HEK293 (cell line): ENCODE measurements around the gene NFATC2IP.

Experiments used
- IKZF3 ChIP-seq: fragments of 450-650 bp; IDR thresholded peaks from 2 replicates; pipeline ENCODE4 v1.5.0; 2018; ENCODE audit warnings: missing biosample characterization, mild to moderate bottlenecking, missing genetic modification characterization, moderate library complexity
- KLF16 ChIP-seq: fragments of 450-650 bp; formaldehyde crosslinking; IDR thresholded peaks from 2 replicates; pipeline ENCODE4 v1.5.1; 2017; ENCODE audit warnings: missing biosample characterization, missing genetic modification characterization
- KLF17 ChIP-seq: fragments of 450-650 bp; formaldehyde crosslinking; IDR thresholded peaks from 2 replicates; pipeline ENCODE4 v1.5.1; 2016; ENCODE audit warnings: missing biosample characterization, missing genetic modification characterization
- KLF9 ChIP-seq: fragments of 450-650 bp; formaldehyde crosslinking; IDR thresholded peaks from 2 replicates; pipeline ENCODE4 v1.5.1; 2016; ENCODE audit warnings: missing biosample characterization, missing genetic modification characterization, low read depth
- MZF1 ChIP-seq: fragments of 450-650 bp; formaldehyde crosslinking; IDR thresholded peaks from 2 replicates; pipeline ENCODE4 v1.5.1; 2017; ENCODE audit warnings: missing biosample characterization, missing genetic modification characterization, borderline replicate concordance
- PRDM1 ChIP-seq: fragments of 450-650 bp; formaldehyde crosslinking; IDR thresholded peaks from 2 replicates; pipeline ENCODE4; 2016; ENCODE audit warnings: missing biosample characterization, missing genetic modification characterization
- REPIN1 ChIP-seq: fragments of 450-650 bp; formaldehyde crosslinking; IDR thresholded peaks from 2 replicates; pipeline ENCODE4 v1.5.1; 2017; ENCODE audit warnings: missing biosample characterization, missing genetic modification characterization, low read depth
- SP2 ChIP-seq: fragments of 450-650 bp; formaldehyde crosslinking; IDR thresholded peaks from 2 replicates; pipeline ENCODE4 v1.5.1; 2016; ENCODE audit warnings: missing biosample characterization, missing genetic modification characterization
- TCF7L2 ChIP-seq: IDR thresholded peaks from 2 replicates; pipeline ENCODE4 v1.6.1; 2011; ENCODE audit warnings: low read depth, mild to moderate bottlenecking, inconsistent platforms, low read length, moderate library complexity, borderline replicate concordance
- WT1 ChIP-seq: fragments of 450-650 bp; formaldehyde crosslinking; IDR thresholded peaks from 2 replicates; pipeline ENCODE4 v1.5.1; 2016; ENCODE audit warnings: missing biosample characterization, missing genetic modification characterization
- ZBTB1 ChIP-seq: fragments of 450-650 bp; formaldehyde crosslinking; IDR thresholded peaks from 2 replicates; pipeline ENCODE4 v1.5.1; 2016; ENCODE audit warnings: missing biosample characterization, missing genetic modification characterization
- ZBTB17 ChIP-seq: fragments of 450-650 bp; formaldehyde crosslinking; IDR thresholded peaks from 2 replicates; pipeline ENCODE4 v1.5.1; 2016; ENCODE audit warnings: missing biosample characterization, missing genetic modification characterization
- ZBTB20 ChIP-seq: fragments of 450-650 bp; formaldehyde crosslinking; IDR thresholded peaks from 2 replicates; pipeline ENCODE4 v1.5.1; 2016; ENCODE audit warnings: missing biosample characterization, missing genetic modification characterization
- ZBTB8A ChIP-seq: fragments of 450-650 bp; formaldehyde crosslinking; IDR thresholded peaks from 2 replicates; pipeline ENCODE4 v1.5.1; 2016; ENCODE audit warnings: missing biosample characterization, missing genetic modification characterization
- ZFP69B ChIP-seq: fragments of 450-650 bp; formaldehyde crosslinking; IDR thresholded peaks from 2 replicates; pipeline ENCODE4 v1.5.1; 2016; ENCODE audit warnings: missing biosample characterization, missing genetic modification characterization
- ZNF146 ChIP-seq: fragments of 450-650 bp; formaldehyde crosslinking; IDR thresholded peaks from 2 replicates; pipeline ENCODE4 v1.5.1; 2016; ENCODE audit warnings: missing biosample characterization, missing genetic modification characterization
- ZNF211 ChIP-seq: fragments of 450-650 bp; formaldehyde crosslinking; IDR thresholded peaks from 2 replicates; pipeline ENCODE4 v1.5.1; 2016; ENCODE audit warnings: low read depth, missing biosample characterization, missing genetic modification characterization
- ZNF214 ChIP-seq: fragments of 450-650 bp; formaldehyde crosslinking; IDR thresholded peaks from 2 replicates; pipeline ENCODE4 v1.5.1; 2017; ENCODE audit warnings: missing biosample characterization, mild to moderate bottlenecking, missing genetic modification characterization, borderline replicate concordance
- ZNF221 ChIP-seq: fragments of 450-650 bp; formaldehyde crosslinking; IDR thresholded peaks from 2 replicates; pipeline ENCODE4 v1.5.1; 2017; ENCODE audit warnings: missing biosample characterization, missing genetic modification characterization, borderline replicate concordance
- ZNF223 ChIP-seq: fragments of 450-650 bp; formaldehyde crosslinking; IDR thresholded peaks from 2 replicates; pipeline ENCODE4 v1.5.1; 2016; ENCODE audit warnings: missing biosample characterization, missing genetic modification characterization
- ZNF561 ChIP-seq: fragments of 450-650 bp; IDR thresholded peaks from 2 replicates; pipeline ENCODE4 v1.5.1; 2018; ENCODE audit warnings: missing biosample characterization, missing genetic modification characterization, borderline replicate concordance
- ZNF610 ChIP-seq: fragments of 450-650 bp; formaldehyde crosslinking; IDR thresholded peaks from 2 replicates; pipeline ENCODE4 v1.5.1; 2016; ENCODE audit warnings: missing biosample characterization, missing genetic modification characterization, borderline replicate concordance
- ZNF677 ChIP-seq: fragments of 450-650 bp; IDR thresholded peaks from 2 replicates; pipeline ENCODE4 v1.5.0; 2018; ENCODE audit warnings: missing biosample characterization, mild to moderate bottlenecking, missing genetic modification characterization, moderate library complexity
- ZNF792 ChIP-seq: fragments of 450-650 bp; formaldehyde crosslinking; IDR thresholded peaks from 2 replicates; pipeline ENCODE4 v1.5.1; 2016; ENCODE audit warnings: missing biosample characterization, missing genetic modification characterization
- ZNF837 ChIP-seq: fragments of 450-650 bp; formaldehyde crosslinking; IDR thresholded peaks from 2 replicates; pipeline ENCODE4 v1.5.1; 2016; ENCODE audit warnings: missing biosample characterization, missing genetic modification characterization
- ZNF843 ChIP-seq: fragments of 450-650 bp; formaldehyde crosslinking; IDR thresholded peaks from 2 replicates; pipeline ENCODE4 v1.5.1; 2016; ENCODE audit warnings: missing biosample characterization, missing genetic modification characterization
- TF ChIP-seq, protein P1 (sequence below): fragments of 450-650 bp; formaldehyde crosslinking; IDR thresholded peaks from 2 replicates; pipeline ENCODE4 v1.5.1; 2016; ENCODE audit warnings: missing biosample characterization, missing genetic modification characterization
- TF ChIP-seq, protein P2 (sequence below): fragments of 450-650 bp; formaldehyde crosslinking; IDR thresholded peaks from 2 replicates; pipeline ENCODE4 v1.5.1; 2017; ENCODE audit warnings: missing biosample characterization, mild to moderate bottlenecking, missing genetic modification characterization, moderate library complexity

NFATC2IP gene

GRCh38 chr16:28925386-28926228, 25.1 kb upstream of the NFATC2IP start (continued):
- TF ChIP-seq, protein P1, sequence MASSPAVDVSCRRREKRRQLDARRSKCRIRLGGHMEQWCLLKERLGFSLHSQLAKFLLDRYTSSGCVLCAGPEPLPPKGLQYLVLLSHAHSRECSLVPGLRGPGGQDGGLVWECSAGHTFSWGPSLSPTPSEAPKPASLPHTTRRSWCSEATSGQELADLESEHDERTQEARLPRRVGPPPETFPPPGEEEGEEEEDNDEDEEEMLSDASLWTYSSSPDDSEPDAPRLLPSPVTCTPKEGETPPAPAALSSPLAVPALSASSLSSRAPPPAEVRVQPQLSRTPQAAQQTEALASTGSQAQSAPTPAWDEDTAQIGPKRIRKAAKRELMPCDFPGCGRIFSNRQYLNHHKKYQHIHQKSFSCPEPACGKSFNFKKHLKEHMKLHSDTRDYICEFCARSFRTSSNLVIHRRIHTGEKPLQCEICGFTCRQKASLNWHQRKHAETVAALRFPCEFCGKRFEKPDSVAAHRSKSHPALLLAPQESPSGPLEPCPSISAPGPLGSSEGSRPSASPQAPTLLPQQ (tag by site-specific recombination) = peak; percentile 96
- TF ChIP-seq ZNF223 (tag by site-specific recombination) (no peak), ZNF677 (tag by site-specific recombination) (0 out of 2 replicates have a peak, but pooled peaks have one; percentile 29), REPIN1 (no peak), KLF16 (peak; percentile 82), ZBTB8A (peak; percentile 75), KLF9 (tag by site-specific recombination) (peak; percentile 40; the same call in 1 of the 2 replicates), ZNF561 (peak; percentile 63), ZNF610 (no peak), KLF17 (peak; percentile 49; the same call in 1 of the 2 replicates), ZNF211 (no peak), ZNF792 (tag by site-specific recombination) (0 out of 2 replicates have a peak, but pooled peaks have one; percentile 34), ZFP69B (tag by site-specific recombination) (peak; percentile 93), WT1 (peak; percentile 58; the same call in 1 of the 2 replicates), ZNF146 (tag by site-specific recombination) (0 out of 2 replicates have a peak, but pooled peaks have one; percentile 17), ZBTB1 (tag by site-specific recombination) (no peak), TCF7L2 (peak; percentile 65; the same call in 1 of the 2 replicates), SP2 (tag by site-specific recombination) (peak; percentile 85), ZBTB17 (tag by site-specific recombination) (peak; percentile 82), ZNF837 (no peak), MZF1 (tag by site-specific recombination) (0 out of 2 replicates have a peak, but pooled peaks have one; percentile 29), ZNF221 (tag by site-specific recombination) (no peak), ZNF214 (no peak), IKZF3 (peak; percentile 29), ZBTB20 (tag by site-specific recombination) (peak; percentile 93), PRDM1 (tag by site-specific recombination) (no peak), ZNF843 (0 out of 2 replicates have a peak, but pooled peaks have one; percentile 60)
- TF ChIP-seq, protein P2, sequence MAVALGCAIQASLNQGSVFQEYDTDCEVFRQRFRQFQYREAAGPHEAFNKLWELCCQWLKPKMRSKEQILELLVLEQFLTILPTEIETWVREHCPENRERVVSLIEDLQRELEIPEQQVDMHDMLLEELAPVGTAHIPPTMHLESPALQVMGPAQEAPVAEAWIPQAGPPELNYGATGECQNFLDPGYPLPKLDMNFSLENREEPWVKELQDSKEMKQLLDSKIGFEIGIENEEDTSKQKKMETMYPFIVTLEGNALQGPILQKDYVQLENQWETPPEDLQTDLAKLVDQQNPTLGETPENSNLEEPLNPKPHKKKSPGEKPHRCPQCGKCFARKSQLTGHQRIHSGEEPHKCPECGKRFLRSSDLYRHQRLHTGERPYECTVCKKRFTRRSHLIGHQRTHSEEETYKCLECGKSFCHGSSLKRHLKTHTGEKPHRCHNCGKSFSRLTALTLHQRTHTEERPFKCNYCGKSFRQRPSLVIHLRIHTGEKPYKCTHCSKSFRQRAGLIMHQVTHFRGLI (tag by site-specific recombination) = 0 out of 2 replicates have a peak, but pooled peaks have one; percentile 26
